B cell (primary cell): ENCODE results near the gene SLC16A7. TPM values are rescaled to one million over a fixed set of nuclear protein-coding genes. Genes with fewer than 3 reads are reported as not detected.

Experiments
- ATAC-seq: fragments of 200-7000 bp; cut with Tn5 transposase; one replicate; pipeline ENCODE4 v1.10.0; 2021; ENCODE audit warnings: low read depth, mild to moderate bottlenecking, moderate number of reproducible peaks, moderate library complexity
- CTCF ChIA-PET: fragments of 350-600 bp; sonication (Branson Sonifier 250); formaldehyde crosslinking; loops from one replicate; lab custom pipeline; 2021; ENCODE audit warnings: antibody characterized with exemption, inconsistent platforms; lab: Charles Lee
- POLR2A ChIA-PET: fragments of 350-600 bp; sonication (Branson Sonifier 250); formaldehyde crosslinking; loops from one replicate; lab custom pipeline; 2021; ENCODE audit warnings: antibody characterized with exemption; lab: Charles Lee
- DNase-seq: peaks from one replicate; pipeline ENCODE4 v3.0.0; 2013
- H2AFZ ChIP-seq: 2 replicates; pipeline ENCODE4 v1.6.1; 2012; ENCODE audit warnings: mild to moderate bottlenecking, low read depth, low read length; ENCODE audit not compliant: insufficient read depth, poor library complexity, severe bottlenecking
- H3K27ac ChIP-seq, 2 donors: 1 replicate in 1 of 2; 2 replicates in 1 of 2; pipeline ENCODE4 v1.5.1; 2012 to 2013; ENCODE audit warnings: low read length in 2 of 2, mild to moderate bottlenecking in 2 of 2, moderate library complexity in 1 of 2
- H3K27me3 ChIP-seq, 4 experiments: fragments of 200-600 bp in 1 of 4; sonication (generic) in 1 of 4; replicated peaks in 1 of 4; 1 replicate in 2 of 4; 2 replicates in 2 of 4; pipeline versions ENCODE4 v1.6.1 to v1.7.0; 2013 to 2016; ENCODE audit warnings: low read length in 3 of 4, mild to moderate bottlenecking in 2 of 4, mixed read lengths in 1 of 4, moderate library complexity in 1 of 4; ENCODE audit not compliant: insufficient read depth in 4 of 4, control insufficient read depth in 3 of 4; ENCODE audit errors: control extremely low read depth in 1 of 4
- H3K36me3 ChIP-seq, 2 experiments: replicated peaks in 1 of 2; 1 replicate in 1 of 2; 2 replicates in 1 of 2; pipeline versions ENCODE4 v1.6.1 to v1.7.1; 2013; ENCODE audit warnings: low read length in 1 of 2; ENCODE audit not compliant: insufficient read depth in 2 of 2, control insufficient read depth in 1 of 2; ENCODE audit errors: control extremely low read depth in 1 of 2, extremely low read depth in 1 of 2
- H3K4me1 ChIP-seq, 2 donors: fragments of 200-600 bp in 1 of 2; sonication (generic) in 1 of 2; 1 replicate in 1 of 2; 2 replicates in 1 of 2; pipeline versions ENCODE4 v1.5.1 to v1.6.1; 2013 to 2017; ENCODE audit warnings: low read length in 2 of 2; ENCODE audit not compliant: control insufficient read depth in 2 of 2, insufficient read depth in 2 of 2
- H3K4me2 ChIP-seq: replicated peaks from 2 replicates; pipeline ENCODE3; 2012; ENCODE audit warnings: mild to moderate bottlenecking, low read depth, low read length; ENCODE audit not compliant: poor library complexity, severe bottlenecking
- H3K4me3 ChIP-seq, 5 experiments: fragments of 200-600 bp in 1 of 5; sonication (generic) in 1 of 5; 1 replicate in 3 of 5; 2 replicates in 2 of 5; pipeline versions ENCODE4 v1.5.1 to v1.7.0; 2011 to 2016; ENCODE audit warnings: low read length in 4 of 5, mild to moderate bottlenecking in 4 of 5, low read depth in 2 of 5, control low read depth in 1 of 5, moderate library complexity in 1 of 5; ENCODE audit not compliant: insufficient read depth in 1 of 5; ENCODE audit errors: control extremely low read depth in 1 of 5, extremely low read depth in 1 of 5
- H3K79me2 ChIP-seq: fragments of 200-600 bp; sonication (generic); one replicate; pipeline ENCODE4 v1.6.0; 2016; ENCODE audit warnings: low read length; ENCODE audit not compliant: control insufficient read depth, insufficient read depth
- H3K9ac ChIP-seq: fragments of 200-600 bp; sonication (generic); 2 replicates; pipeline ENCODE4 v1.6.1; 2017; ENCODE audit warnings: mild to moderate bottlenecking, low read length, moderate library complexity
- H3K9me3 ChIP-seq, 3 donors: one replicate each; pipeline versions ENCODE4 v1.6.1 to v1.7.1; 2013; ENCODE audit warnings: low read length in 2 of 3; ENCODE audit not compliant: control insufficient read depth in 2 of 3, insufficient read depth in 1 of 3; ENCODE audit errors: control extremely low read depth in 1 of 3
- H4K20me1 ChIP-seq: 2 replicates; pipeline ENCODE4 v1.6.0; 2012; ENCODE audit warnings: mild to moderate bottlenecking, low read length; ENCODE audit not compliant: insufficient read depth, control insufficient read depth, poor library complexity, severe bottlenecking
- H3K27ac Mint-ChIP-seq: one replicate; pipeline ENCODE4 v1.8.0; 2021; ENCODE audit warnings: mixed read lengths
- H3K27me3 Mint-ChIP-seq: one replicate; pipeline ENCODE4 v1.8.0; 2021; ENCODE audit warnings: mixed read lengths
- H3K4me1 Mint-ChIP-seq: one replicate; pipeline ENCODE4 v1.8.0; 2021; ENCODE audit warnings: mixed read lengths
- H3K4me3 Mint-ChIP-seq: one replicate; pipeline ENCODE4 v1.8.0; 2021; ENCODE audit warnings: mixed read lengths
- H3K9me3 Mint-ChIP-seq: one replicate; pipeline ENCODE4 v1.8.0; 2022; ENCODE audit warnings: mixed read lengths; ENCODE audit not compliant: insufficient read depth
- EZH2 ChIP-seq: IDR thresholded peaks from 2 replicates; pipeline ENCODE4 v1.6.1; 2012; ENCODE audit warnings: borderline replicate concordance, low read depth, mild to moderate bottlenecking, moderate library complexity, low read length; ENCODE audit not compliant: insufficient read depth, poor library complexity, severe bottlenecking
- WGBS: methylation state at CpG from one replicate; pipeline ENCODE4 v1.1.5; 2013; ENCODE audit warnings: missing lambda C conversion rate; ENCODE audit not compliant: insufficient coverage; 5-methylcytosine and 5-hydroxymethylcytosine counted together
- intact Hi-C: fragments of 100-400 bp; cut with micrococcal nuclease; formaldehyde crosslinking; loops from one replicate; pipeline ENCODE4 v1.10.0; 2022
- polyA plus RNA-seq: library from polyadenylated mRNA; depleted of rRNA; stranded (reverse); fragments of >200 nt; gene quantifications from 2 replicates; pipeline ENCODE4 v1.2.3, GENCODE V29; 2012
- total RNA-seq, 2 donors: library from RNA; stranded (reverse); fragments of 120-200 nt in 1 of 2; gene quantifications; 1 replicate in 1 of 2; 2 replicates in 1 of 2; pipeline versions ENCODE4 v1.2.3 to v1.2.4, GENCODE V29; 2013 to 2022
- TF ChIP-seq, protein P1 (sequence below): fragments of 200-600 bp; IDR thresholded peaks from one replicate; pipeline ENCODE4 v1.8.0; 2022; ENCODE audit warnings: antibody characterized with exemption, mild to moderate bottlenecking

SLC16A7 gene
- total and polyA plus RNA-seq, 2 donors (not counting 1 experiment from before 2014, with no cell fraction given) = 11.6 to 32.7 TPM

DNA sequence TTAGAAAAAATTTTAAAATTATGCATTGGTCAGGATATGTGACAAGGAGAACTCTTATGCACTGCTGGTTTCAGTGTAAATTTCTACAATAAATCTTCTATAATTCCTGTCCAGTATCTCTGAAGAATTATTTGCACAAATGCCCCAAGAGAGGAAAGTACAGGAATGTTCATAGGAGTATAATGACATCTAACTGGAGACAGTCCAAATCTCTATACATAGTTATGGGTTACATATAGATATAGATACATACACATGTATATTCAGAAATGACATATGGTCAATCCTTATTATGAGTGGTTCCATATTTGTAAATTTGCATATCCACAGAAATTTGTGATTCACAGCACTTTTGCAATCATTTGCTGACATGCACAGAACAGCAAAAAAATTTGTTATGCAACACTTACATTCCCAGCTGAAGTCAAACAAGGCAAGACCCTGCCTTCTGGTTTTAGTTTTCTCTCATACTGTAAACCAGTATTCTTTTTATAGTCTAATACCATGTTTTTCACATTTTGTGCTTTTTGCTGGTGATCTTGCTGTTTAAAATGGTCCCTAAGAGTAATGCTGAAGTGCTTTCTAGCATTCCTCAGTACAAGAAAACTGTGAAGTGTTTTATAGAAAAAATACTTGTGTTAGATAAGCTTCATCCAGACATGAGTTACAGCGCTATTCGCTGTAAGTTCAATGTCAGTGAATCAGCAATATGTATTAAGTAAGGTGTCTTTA lies 103.8 kb downstream of the SLC16A7 start:
- whole genome bisulfite sequencing = no CpG with 5 or more reads among the region's 2 CpGs
- H3K9ac ChIP-seq = no peak overlapping the region
- no peak overlapping the region for H3K4me3 ChIP-seq
- H2AFZ ChIP-seq = no peak overlapping the region
- H3K9me3 Mint-ChIP-seq = no peaks in the 10 kb centered on the region
- DNase-seq (no peak), ATAC-seq (no peak)
- H3K4me2 ChIP-seq = no peak overlapping the region
- peaks cover 13% of the 10 kb centered on the region for H3K79me2 ChIP-seq
- no peak overlapping the region for H3K4me3 Mint-ChIP-seq
- H3K27me3 ChIP-seq = no peaks in the 10 kb centered on the region
- intact Hi-C loops = no loop called here
- POLR2A ChIA-PET = no interaction called here
- CTCF ChIA-PET = no interaction called here
- H4K20me1 ChIP-seq = peaks cover 5% of the 10 kb centered on the region
- TF ChIP-seq, protein P1, sequence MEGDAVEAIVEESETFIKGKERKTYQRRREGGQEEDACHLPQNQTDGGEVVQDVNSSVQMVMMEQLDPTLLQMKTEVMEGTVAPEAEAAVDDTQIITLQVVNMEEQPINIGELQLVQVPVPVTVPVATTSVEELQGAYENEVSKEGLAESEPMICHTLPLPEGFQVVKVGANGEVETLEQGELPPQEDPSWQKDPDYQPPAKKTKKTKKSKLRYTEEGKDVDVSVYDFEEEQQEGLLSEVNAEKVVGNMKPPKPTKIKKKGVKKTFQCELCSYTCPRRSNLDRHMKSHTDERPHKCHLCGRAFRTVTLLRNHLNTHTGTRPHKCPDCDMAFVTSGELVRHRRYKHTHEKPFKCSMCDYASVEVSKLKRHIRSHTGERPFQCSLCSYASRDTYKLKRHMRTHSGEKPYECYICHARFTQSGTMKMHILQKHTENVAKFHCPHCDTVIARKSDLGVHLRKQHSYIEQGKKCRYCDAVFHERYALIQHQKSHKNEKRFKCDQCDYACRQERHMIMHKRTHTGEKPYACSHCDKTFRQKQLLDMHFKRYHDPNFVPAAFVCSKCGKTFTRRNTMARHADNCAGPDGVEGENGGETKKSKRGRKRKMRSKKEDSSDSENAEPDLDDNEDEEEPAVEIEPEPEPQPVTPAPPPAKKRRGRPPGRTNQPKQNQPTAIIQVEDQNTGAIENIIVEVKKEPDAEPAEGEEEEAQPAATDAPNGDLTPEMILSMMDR = no peak
- TF ChIP-seq EZH2 = no peak
- H3K27ac ChIP-seq = no peak overlapping the region
- H3K4me1 Mint-ChIP-seq = peaks cover 2% of the 10 kb centered on the region
- H3K9me3 ChIP-seq = no peaks in the 10 kb centered on the region
- H3K27ac Mint-ChIP-seq = no peak overlapping the region
- H3K4me1 ChIP-seq = no peaks in the 10 kb centered on the region
- H3K36me3 ChIP-seq = no peaks in the 10 kb centered on the region
- no peaks in the 10 kb centered on the region for H3K27me3 Mint-ChIP-seq

DNA sequence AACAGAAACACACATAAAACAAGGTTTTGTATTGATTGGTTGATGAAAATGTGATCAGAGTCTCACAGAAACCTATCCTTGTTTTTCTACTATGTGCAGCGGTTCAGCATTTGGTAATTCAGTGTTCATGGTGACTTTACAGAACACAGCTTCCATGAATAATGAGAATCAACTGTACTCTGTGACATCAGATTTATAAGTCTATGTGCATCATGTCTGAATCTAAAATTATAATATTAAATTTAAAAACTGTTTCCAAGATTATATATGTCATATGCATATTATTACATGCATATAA lies 104.3 kb downstream of the SLC16A7 start:
- H3K27me3 ChIP-seq = no peaks in the 10 kb centered on the region
- H3K4me1 ChIP-seq = no peaks in the 10 kb centered on the region
- Mint-ChIP-seq H3K4me1 (peaks cover 2% of the 10 kb centered on the region), H3K4me3 (no peak overlapping the region), H3K9me3 (no peaks in the 10 kb centered on the region), H3K27ac (no peak overlapping the region), H3K27me3 (no peaks in the 10 kb centered on the region)
- H3K79me2 ChIP-seq = peaks cover 11% of the 10 kb centered on the region
- intact Hi-C loops = no loop called here
- no peaks in the 10 kb centered on the region for H3K9me3 ChIP-seq
- H3K36me3 ChIP-seq = peaks cover 0 to 4% of the 10 kb centered on the region in 2 experiments
- no peak overlapping the region for H3K4me2 ChIP-seq
- no peak overlapping the region for H3K27ac ChIP-seq
- WGBS = no CpG with 5 or more reads among the region's 1 CpG
- H2AFZ ChIP-seq = no peak overlapping the region
- DNase-seq = no peak
- H3K9ac ChIP-seq = no peak overlapping the region
- no peak for ATAC-seq
- H3K4me3 ChIP-seq = no peak overlapping the region
- peaks cover 5% of the 10 kb centered on the region for H4K20me1 ChIP-seq
- TF ChIP-seq, protein P1 = no peak
- TF ChIP-seq EZH2 = no peak
- POLR2A ChIA-PET = no interaction called here
- CTCF ChIA-PET = no interaction called here
